Common myeloid progenitor, CD34-positive (primary cell): ENCODE measurements around the gene NFYA.
"Not testable (repeated sequence)": the region's sequence is repeated elsewhere in the genome, so short reads cannot be mapped to it uniquely, and the experiment has no call there.

Experiments used
- CTCF ChIA-PET: fragments of 350-600 bp; sonication (Branson Sonifier 250); formaldehyde crosslinking; loops from one replicate; lab custom pipeline; 2021; ENCODE audit warnings: antibody characterized with exemption; lab: Charles Lee
- POLR2A ChIA-PET: fragments of 350-600 bp; sonication (Branson Sonifier 250); formaldehyde crosslinking; loops from one replicate; lab custom pipeline; 2021; ENCODE audit warnings: antibody characterized with exemption; lab: Charles Lee
- DNase-seq, 3 donors: peaks; one replicate each; pipeline versions ENCODE4 v3.0.0 to v3.0.0-alpha.2; 2013
- H3K27ac ChIP-seq, 2 experiments: 1 replicate in 1 of 2; 2 replicates in 1 of 2; pipeline ENCODE4 v1.7.0; 2013; ENCODE audit warnings: inconsistent platforms in 2 of 2, low read length in 2 of 2, mild to moderate bottlenecking in 2 of 2, low read depth in 1 of 2, moderate library complexity in 1 of 2; ENCODE audit not compliant: severe bottlenecking in 2 of 2, insufficient read depth in 1 of 2, poor library complexity in 1 of 2
- H3K27me3 ChIP-seq, 5 experiments: replicated peaks in 2 of 5; 1 replicate in 3 of 5; 2 replicates in 2 of 5; pipeline versions ENCODE4 v1.6.1 to v1.7.0; 2013; ENCODE audit warnings: low read length in 4 of 5, mild to moderate bottlenecking in 2 of 5, moderate library complexity in 2 of 5, inconsistent platforms in 1 of 5; ENCODE audit not compliant: insufficient read depth in 5 of 5, control insufficient read depth in 4 of 5
- H3K36me3 ChIP-seq, 4 experiments: 1 replicate in 2 of 4; 2 replicates in 2 of 4; pipeline versions ENCODE4 v1.6.1 to v1.7.0; 2013; ENCODE audit warnings: low read length in 3 of 4, control low read depth in 1 of 4, mild to moderate bottlenecking in 1 of 4; ENCODE audit not compliant: control insufficient read depth in 4 of 4, insufficient read depth in 4 of 4
- H3K4me1 ChIP-seq, 4 experiments: 1 replicate in 3 of 4; 2 replicates in 1 of 4; pipeline versions ENCODE4 v1.6.1 to v1.7.1; 2013; ENCODE audit warnings: low read length in 3 of 4, mild to moderate bottlenecking in 3 of 4, control low read depth in 1 of 4, inconsistent platforms in 1 of 4, moderate library complexity in 1 of 4; ENCODE audit not compliant: control insufficient read depth in 4 of 4, insufficient read depth in 4 of 4; ENCODE audit errors: control extremely low read depth in 1 of 4
- H3K4me3 ChIP-seq, 7 experiments: 1 replicate in 4 of 7; 2 replicates in 3 of 7; pipeline versions ENCODE4 v1.5.1 to v1.7.0; 2013; ENCODE audit warnings: mild to moderate bottlenecking in 7 of 7, low read length in 6 of 7, moderate library complexity in 6 of 7, inconsistent platforms in 2 of 7, low read depth in 2 of 7, control low read depth in 1 of 7; ENCODE audit not compliant: insufficient read depth in 4 of 7, control insufficient read depth in 1 of 7; ENCODE audit errors: extremely low read depth in 1 of 7
- H3K9me3 ChIP-seq, 5 experiments: 1 replicate in 4 of 5; 2 replicates in 1 of 5; pipeline versions ENCODE4 v1.6.1 to v1.7.1; 2013; ENCODE audit warnings: low read length in 4 of 5, mild to moderate bottlenecking in 2 of 5, inconsistent platforms in 1 of 5, low read depth in 1 of 5, moderate library complexity in 1 of 5; ENCODE audit not compliant: control insufficient read depth in 4 of 5, insufficient read depth in 2 of 5; ENCODE audit errors: control extremely low read depth in 1 of 5
- WGBS: methylation state at CpG from one replicate; pipeline ENCODE4 v1.1.5; 2013; ENCODE audit not compliant: insufficient coverage; 5-methylcytosine and 5-hydroxymethylcytosine counted together

NFYA gene

DNA sequence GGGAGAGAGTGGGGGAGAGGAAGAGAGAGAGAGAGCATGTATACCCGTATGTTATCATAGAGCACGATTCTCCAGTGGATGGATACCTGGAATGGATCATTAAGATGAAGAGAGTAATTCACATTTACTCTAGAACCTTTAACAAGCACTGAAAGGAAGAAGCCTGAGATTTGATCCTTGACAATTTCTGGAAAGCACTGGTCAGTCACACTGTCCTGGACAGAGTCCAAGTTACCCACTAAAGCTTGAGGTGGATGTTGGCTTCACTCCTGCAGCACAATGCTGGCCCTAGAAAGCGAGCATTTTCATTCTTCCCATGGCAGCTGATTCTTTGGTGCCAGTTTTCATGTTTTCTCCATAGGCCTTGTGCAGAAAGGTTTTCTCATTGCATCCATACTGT, 25.6 kb downstream of the NFYA start:
- ChIA-PET CTCF (interaction anchor here (1.0 to 1.1 kb wide), 2 partner anchors 15 to 220 kb away, joined by 3 read pairs; no protein-coding TSS in a partner anchor), POLR2A (no interaction called here)
- Histone ChIP-seq H3K27ac (no peak overlapping the region), H3K36me3 (peaks cover 33 to 84% (median 58%) of the 10 kb centered on the region in 4 experiments), H3K4me1 (no peaks in the 10 kb centered on the region), H3K9me3 (no peaks in the 10 kb centered on the region), H3K4me3 (no peak overlapping the region), H3K27me3 (no peaks in the 10 kb centered on the region)
- 89% methylated on average over 3 of the region's 3 CpGs for WGBS
- no peak for DNase-seq

- Histone ChIP-seq H3K36me3 (peaks cover 11 to 59% (median 34%) of the 10 kb centered on the region in 4 experiments), H3K9me3 (no peaks in the 10 kb centered on the region), H3K27ac (no peak overlapping the region), H3K27me3 (no peaks in the 10 kb centered on the region), H3K4me1 (no peaks in the 10 kb centered on the region), H3K4me3 (no peak overlapping the region)
- WGBS = 92% methylated on average over 42 of the region's 42 CpGs
- CTCF ChIA-PET = interaction anchor here (1.0 to 5.2 kb wide), 6 partner anchors 7 to 233 kb away, joined by 3 to 33 read pairs (median 3); no protein-coding TSS in a partner anchor
- no peak for DNase-seq
- POLR2A ChIA-PET = no interaction called here
Observed at GRCh38 chr6:41100871-41101287, 28.1 kb downstream of the NFYA start.

- 92% methylated on average over 3 of the region's 3 CpGs for WGBS
- Histone ChIP-seq H3K27ac (no peak overlapping the region), H3K4me3 (no peak overlapping the region), H3K4me1 (no peaks in the 10 kb centered on the region), H3K9me3 (no peaks in the 10 kb centered on the region), H3K27me3 (no peaks in the 10 kb centered on the region), H3K36me3 (peaks cover 0 to 30% (median 13%) of the 10 kb centered on the region in 4 experiments)
- ChIA-PET CTCF (interaction anchor here (0.7 to 5.2 kb wide), 5 partner anchors 10 to 95 kb away, joined by 3 to 33 read pairs (median 3); partner anchors contain the start of gene UNC5CL), POLR2A (no interaction called here)
- no peak for DNase-seq
Observed at GRCh38 chr6:41103847-41104246, 31.1 kb downstream of the NFYA start.

GRCh38 chr6:41111017-41111416, 38.2 kb downstream of the NFYA start:
- ChIA-PET POLR2A (no interaction called here), CTCF (interaction anchor here (0.6 to 1.6 kb wide), 4 partner anchors 8 to 484 kb away, joined by 3 to 4 read pairs (median 4); no protein-coding TSS in a partner anchor)
- no peaks in the 10 kb centered on the region for H3K4me1 ChIP-seq
- no peaks in the 10 kb centered on the region for H3K27me3 ChIP-seq
- peaks cover 0 to 7% (median 0%) of the 10 kb centered on the region in 4 experiments for H3K36me3 ChIP-seq
- no peaks in the 10 kb centered on the region for H3K9me3 ChIP-seq
- H3K27ac ChIP-seq = no peak overlapping the region
- H3K4me3 ChIP-seq = no peak overlapping the region
- DNase-seq = no peak
- WGBS = 100% methylated on average over 3 of the region's 3 CpGs

DNA sequence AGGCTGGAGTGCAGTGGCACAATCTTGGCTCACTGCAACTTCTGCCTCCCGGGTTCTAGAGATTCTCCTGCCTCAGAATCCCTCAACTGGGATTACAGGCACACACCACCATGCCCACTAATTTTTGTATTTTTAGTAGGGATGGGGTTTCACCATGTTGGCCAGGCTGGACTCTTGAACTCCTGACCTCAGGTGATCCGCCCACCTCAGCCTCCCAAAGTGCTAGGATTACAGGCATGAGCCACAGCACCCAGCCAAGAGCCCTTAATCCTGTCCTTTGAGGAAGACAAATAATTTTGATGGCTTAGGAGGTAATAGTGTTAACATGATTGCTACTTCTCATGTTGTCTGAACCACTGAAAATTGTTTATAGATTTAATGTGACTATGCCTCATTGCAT, 42.3 kb downstream of the NFYA start:
- H3K27ac ChIP-seq, CTCF ChIA-PET, POLR2A ChIA-PET, H3K4me3 ChIP-seq, H3K4me1 ChIP-seq, H3K36me3 ChIP-seq, H3K27me3 ChIP-seq, DNase-seq, H3K9me3 ChIP-seq: not testable (repeated sequence)
- WGBS = 100% methylated on average over 1 of the region's 2 CpGs

GRCh38 chr6:41119508-41119907, 46.7 kb downstream of the NFYA start:
- Histone ChIP-seq H3K4me3 (no peak overlapping the region), H3K27me3 (no peaks in the 10 kb centered on the region), H3K36me3 (peaks cover 0 to 10% (median 4%) of the 10 kb centered on the region in 4 experiments), H3K27ac (no peak overlapping the region), H3K4me1 (no peaks in the 10 kb centered on the region), H3K9me3 (peaks cover 0 to 1% (median 0%) of the 10 kb centered on the region in 5 experiments)
- ChIA-PET POLR2A (no interaction called here), CTCF (interaction anchor here (1.5 kb wide), 1 partner anchor 9 kb away, joined by 4 read pairs; no protein-coding TSS in a partner anchor)
- WGBS = no CpG with 5 or more reads among the region's 1 CpG
- no peak for DNase-seq

DNA sequence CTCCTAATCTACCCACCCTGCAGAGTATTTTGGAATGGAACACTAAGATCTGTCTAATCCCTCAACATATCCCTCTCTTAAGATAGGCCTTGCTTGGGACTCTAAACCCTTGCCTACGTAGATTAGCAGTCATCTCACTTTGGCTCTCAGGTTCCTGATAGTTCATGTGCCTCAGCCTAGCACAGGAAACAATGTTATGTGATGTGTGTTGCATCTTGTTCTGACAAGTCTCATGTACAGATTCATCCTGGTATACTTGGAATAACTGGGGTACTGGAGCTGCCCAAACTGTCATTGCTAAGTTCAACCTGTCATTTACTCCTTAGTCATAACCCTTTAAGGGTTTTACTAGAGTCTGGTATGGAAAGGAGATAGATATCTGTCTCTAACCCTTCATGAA, 47.3 kb downstream of the NFYA start:
- CTCF ChIA-PET = interaction anchor here (1.5 kb wide), 1 partner anchor 10 kb away, joined by 4 read pairs; no protein-coding TSS in a partner anchor
- no peak for DNase-seq
- no CpG with 5 or more reads among the region's 1 CpG for WGBS
- Histone ChIP-seq H3K4me3 (no peak overlapping the region), H3K27me3 (no peaks in the 10 kb centered on the region), H3K27ac (no peak overlapping the region), H3K9me3 (peaks cover 0 to 1% (median 0%) of the 10 kb centered on the region in 5 experiments), H3K4me1 (no peaks in the 10 kb centered on the region), H3K36me3 (peaks cover 0 to 10% (median 4%) of the 10 kb centered on the region in 4 experiments)
- POLR2A ChIA-PET = no interaction called here
